Tibial nerve (tissue), 4 donors: Measurements from ENCODE around the gene DDX1. TPM values are rescaled to one million over a fixed set of nuclear protein-coding genes. Genes with fewer than 3 reads are reported as not detected.
A peak's percentile ranks its signal among the peaks of the same experiment; 100 is the strongest.

Experiments used
- DNase-seq, 2 donors: peaks; one replicate each; pipeline ENCODE4 v3.0.0-alpha.2; 2019; ENCODE audit warnings: low spot score in 2 of 2
- H3K27ac ChIP-seq, 4 donors: fragments of 200-600 bp; sonication (generic) in 3 of 4; one replicate each; pipeline ENCODE4 v1.5.1; 2017 to 2019; ENCODE audit warnings: mild to moderate bottlenecking in 1 of 4
- H3K27me3 ChIP-seq, 2 donors: fragments of 200-600 bp; sonication (generic) in 1 of 2; one replicate each; pipeline versions ENCODE4 v1.5.1 to v1.6.0; 2017 to 2019
- H3K36me3 ChIP-seq, 3 donors: fragments of 200-600 bp; sonication (generic); one replicate each; pipeline ENCODE4 v1.5.1; 2018 to 2019
- H3K4me1 ChIP-seq, 4 donors: fragments of 200-600 bp; sonication (generic) in 3 of 4; one replicate each; pipeline ENCODE4 v1.5.1; 2017 to 2019
- H3K4me3 ChIP-seq, 4 donors: fragments of 200-600 bp; sonication (generic) in 3 of 4; one replicate each; pipeline ENCODE4 v1.5.1; 2017 to 2019; ENCODE audit warnings: mild to moderate bottlenecking in 1 of 4, moderate library complexity in 1 of 4
- H3K9me3 ChIP-seq, 4 donors: fragments of 200-600 bp; sonication (generic) in 3 of 4; one replicate each; pipeline ENCODE4 v1.5.1; 2017 to 2019
- CTCF ChIP-seq, 5 experiments: fragments of 200-600 bp in 3 of 5; fragments of 450-650 bp in 2 of 5; sonication (generic) in 3 of 5; IDR thresholded peaks; one replicate each; pipeline ENCODE4 v1.5.1; 2016 to 2019; ENCODE audit warnings: antibody characterized with exemption in 5 of 5, mild to moderate bottlenecking in 3 of 5, moderate library complexity in 2 of 5
- EP300 ChIP-seq, 2 donors: sonication (generic); formaldehyde crosslinking; IDR thresholded peaks; one replicate each; pipeline ENCODE4 v1.6.1; 2017; ENCODE audit warnings: antibody characterized with exemption in 2 of 2, mild to moderate bottlenecking in 1 of 2
- POLR2A ChIP-seq, 2 donors: fragments of 450-650 bp; IDR thresholded peaks; one replicate each; pipeline ENCODE4 v1.6.1; 2017; ENCODE audit warnings: antibody characterized with exemption in 2 of 2, mild to moderate bottlenecking in 2 of 2, moderate library complexity in 2 of 2
- WGBS, 2 donors: methylation state at CpG; one replicate each; pipeline ENCODE4 v1.1.5; 2018; 5-methylcytosine and 5-hydroxymethylcytosine counted together
- total RNA-seq, 4 donors: library from RNA; depleted of rRNA; stranded (reverse); fragments of >200 nt; gene quantifications; one replicate each; pipeline ENCODE4 v1.1.0, GENCODE V29; 2016

The DDX1 gene
- total RNA-seq, 4 donors from 2014 or later, result 54.9 to 64.7 (median 57.3) TPM

- Histone ChIP-seq H3K27me3 (no peaks in the 10 kb centered on the region), H3K36me3 (peaks cover 0 to 59% (median 0%) of the 10 kb centered on the region in 3 donors), H3K9me3 (no peaks in the 10 kb centered on the region), H3K4me3 (no peak overlapping the region), H3K27ac (no peak overlapping the region), H3K4me1 (peaks cover 0 to 22% (median 2%) of the 10 kb centered on the region in 4 donors)
- WGBS, 2 donors, result 73% methylated on average over 3 of the region's 3 CpGs
- TF ChIP-seq POLR2A (IDR thresholded peaks at IDR 0.05) (no peak), CTCF (IDR thresholded peaks at IDR 0.05) (no peak), EP300 (IDR thresholded peaks at IDR 0.05) (no peak)
- no peak for DNase-seq
Measured at GRCh38 chr2:15633971-15634346, 42.3 kb downstream of the DDX1 start.

GRCh38 chr2:15634846-15635490, 43.3 kb downstream of the DDX1 start:
- Histone ChIP-seq H3K27me3 (no peaks in the 10 kb centered on the region), H3K4me1 (peaks cover 0 to 22% (median 2%) of the 10 kb centered on the region in 4 donors), H3K36me3 (peaks cover 0 to 52% (median 0%) of the 10 kb centered on the region in 3 donors), H3K27ac (no peak overlapping the region), H3K4me3 (no peak overlapping the region), H3K9me3 (no peaks in the 10 kb centered on the region)
- TF ChIP-seq POLR2A (IDR thresholded peaks at IDR 0.05) (no peak), EP300 (IDR thresholded peaks at IDR 0.05) (no peak), CTCF (IDR thresholded peaks at IDR 0.05) (no peak)
- no peak for DNase-seq
- 49 to 50% methylated on average over 1 of the region's 1 CpG for WGBS, 2 donors

- peaks cover 0 to 11% (median 0%) of the 10 kb centered on the region in 4 donors for H3K9me3 ChIP-seq
- WGBS, 2 donors, result 4 to 5% methylated on average over 6 of the region's 6 CpGs
- H3K27me3 ChIP-seq, result no peaks in the 10 kb centered on the region
- H3K4me3 ChIP-seq, result no peak overlapping the region
- peaks cover 0 to 24% (median 2%) of the 10 kb centered on the region in 4 donors for H3K4me1 ChIP-seq
- peaks cover 0 to 43% (median 0%) of the 10 kb centered on the region in 3 donors for H3K36me3 ChIP-seq
- DNase-seq, result peak; percentile 61 to 82
- peak overlapping the region in 1 of 4 donors; percentile 40 for H3K27ac ChIP-seq
- TF ChIP-seq POLR2A (IDR thresholded peaks at IDR 0.05) (no peak), CTCF (IDR thresholded peaks at IDR 0.05) (peak; percentile 81 to 94 (median 82)), EP300 (IDR thresholded peaks at IDR 0.05) (peak in 1 of 2 donors; percentile 32)
Measured at GRCh38 chr2:15636972-15637785, 45.5 kb downstream of the DDX1 start.

- Histone ChIP-seq H3K27me3 (no peaks in the 10 kb centered on the region), H3K4me3 (no peak overlapping the region), H3K36me3 (peaks cover 0 to 28% (median 0%) of the 10 kb centered on the region in 3 donors), H3K27ac (no peak overlapping the region), H3K9me3 (peaks cover 0 to 12% (median 0%) of the 10 kb centered on the region in 4 donors), H3K4me1 (peaks cover 0 to 24% (median 2%) of the 10 kb centered on the region in 4 donors)
- no peak for DNase-seq
- TF ChIP-seq CTCF (IDR thresholded peaks at IDR 0.05) (no peak), POLR2A (IDR thresholded peaks at IDR 0.05) (no peak), EP300 (IDR thresholded peaks at IDR 0.05) (no peak)
Measured at GRCh38 chr2:15638720-15639119, 47.1 kb downstream of the DDX1 start.
